Sigmoid colon (tissue), 7 donors: ENCODE data around the gene SLF2. TPM values are rescaled to one million over a fixed set of nuclear protein-coding genes. Genes with fewer than 3 reads are reported as not detected.

Experiments used
- DNase-seq: peaks from one replicate; pipeline ENCODE4 v3.0.0-alpha.2; 2019
- H3K27ac ChIP-seq, 4 donors: fragments of 200-600 bp; sonication (generic); one replicate each; pipeline ENCODE4 v1.5.1; 2016 to 2019; ENCODE audit warnings: mild to moderate bottlenecking in 1 of 4
- H3K27me3 ChIP-seq, 3 donors: fragments of 200-600 bp; sonication (generic); one replicate each; pipeline ENCODE4 v1.5.1; 2019; ENCODE audit warnings: mild to moderate bottlenecking in 1 of 3
- H3K36me3 ChIP-seq, 4 donors: fragments of 200-600 bp; sonication (generic); one replicate each; pipeline ENCODE4 v1.5.1; 2016 to 2019
- H3K4me1 ChIP-seq, 4 donors: fragments of 200-600 bp; sonication (generic); one replicate each; pipeline ENCODE4 v1.5.1; 2017 to 2019
- H3K4me3 ChIP-seq, 4 donors: fragments of 200-600 bp; sonication (generic); one replicate each; pipeline ENCODE4 v1.5.1; 2017 to 2019; ENCODE audit warnings: mild to moderate bottlenecking in 2 of 4, moderate library complexity in 1 of 4
- H3K9me3 ChIP-seq, 4 donors: fragments of 200-600 bp in 3 of 4; sonication (generic) in 3 of 4; one replicate each; pipeline versions ENCODE4 v1.5.1 to v1.6.1; 2013 to 2019
- EP300 ChIP-seq, 4 donors: sonication (generic); formaldehyde crosslinking; IDR thresholded peaks; one replicate each; pipeline ENCODE4 v1.6.1; 2017; ENCODE audit warnings: antibody characterized with exemption in 4 of 4
- POLR2A ChIP-seq, 2 donors: fragments of 450-650 bp; IDR thresholded peaks; one replicate each; pipeline ENCODE4 v1.6.1; 2016; ENCODE audit warnings: antibody characterized with exemption in 2 of 2, mild to moderate bottlenecking in 2 of 2, moderate library complexity in 2 of 2
- POLR2AphosphoS5 ChIP-seq, 4 donors: sonication (generic); formaldehyde crosslinking; IDR thresholded peaks; one replicate each; pipeline ENCODE4 v1.6.1; 2017; ENCODE audit warnings: antibody characterized with exemption in 4 of 4
- WGBS, 2 donors: extraction: QIAGEN DNeasy Blood & Tissue Kit; methylation state at CpG; one replicate each; pipeline ENCODE4 v1.1.7; 2013; 5-methylcytosine and 5-hydroxymethylcytosine counted together
- intact Hi-C: fragments of 100-400 bp; cut with DNase I; formaldehyde crosslinking; loops from one replicate; pipeline ENCODE4 v1.15.1; 2023
- polyA plus RNA-seq, 3 donors: library from polyadenylated mRNA; stranded (reverse); fragments of 200-250 nt; gene quantifications; one replicate each; pipeline ENCODE4 v1.2.3, GENCODE V29; 2013
- total RNA-seq, 4 donors: library from RNA; depleted of rRNA; stranded (reverse); fragments of >200 nt; gene quantifications; one replicate each; pipeline ENCODE4 v1.1.0, GENCODE V29; 2016
- TF ChIP-seq, protein P1 (sequence below), 4 experiments: fragments of 450-650 bp in 3 of 4; fragments of 200-600 bp in 1 of 4; IDR thresholded peaks; one replicate each; pipeline ENCODE4 v1.5.1; 2016 to 2019; ENCODE audit warnings: antibody characterized with exemption in 4 of 4, mild to moderate bottlenecking in 3 of 4, moderate library complexity in 2 of 4
- donor health status: healthy with polysubstance abuse.
- donor health status: Bipolar disorder and iron deficiency.
- donor health status: healthy.

The SLF2 gene
- total and polyA plus RNA-seq, 7 donors, result 3.2 to 49.9 (median 31.8) TPM

GRCh38 chr10:100979791-100980272, 67.1 kb downstream of the SLF2 start:
- H3K4me3 ChIP-seq, result no peak overlapping the region
- H3K4me1 ChIP-seq, result no peaks in the 10 kb centered on the region
- intact Hi-C loops, result no loop called here
- H3K27ac ChIP-seq, result no peak overlapping the region
- peak; percentile 59 for DNase-seq
- TF ChIP-seq POLR2A (IDR thresholded peaks at IDR 0.05) (no peak), POLR2AphosphoS5 (IDR thresholded peaks at IDR 0.05) (no peak), EP300 (IDR thresholded peaks at IDR 0.05) (no peak)
- TF ChIP-seq, protein P1, sequence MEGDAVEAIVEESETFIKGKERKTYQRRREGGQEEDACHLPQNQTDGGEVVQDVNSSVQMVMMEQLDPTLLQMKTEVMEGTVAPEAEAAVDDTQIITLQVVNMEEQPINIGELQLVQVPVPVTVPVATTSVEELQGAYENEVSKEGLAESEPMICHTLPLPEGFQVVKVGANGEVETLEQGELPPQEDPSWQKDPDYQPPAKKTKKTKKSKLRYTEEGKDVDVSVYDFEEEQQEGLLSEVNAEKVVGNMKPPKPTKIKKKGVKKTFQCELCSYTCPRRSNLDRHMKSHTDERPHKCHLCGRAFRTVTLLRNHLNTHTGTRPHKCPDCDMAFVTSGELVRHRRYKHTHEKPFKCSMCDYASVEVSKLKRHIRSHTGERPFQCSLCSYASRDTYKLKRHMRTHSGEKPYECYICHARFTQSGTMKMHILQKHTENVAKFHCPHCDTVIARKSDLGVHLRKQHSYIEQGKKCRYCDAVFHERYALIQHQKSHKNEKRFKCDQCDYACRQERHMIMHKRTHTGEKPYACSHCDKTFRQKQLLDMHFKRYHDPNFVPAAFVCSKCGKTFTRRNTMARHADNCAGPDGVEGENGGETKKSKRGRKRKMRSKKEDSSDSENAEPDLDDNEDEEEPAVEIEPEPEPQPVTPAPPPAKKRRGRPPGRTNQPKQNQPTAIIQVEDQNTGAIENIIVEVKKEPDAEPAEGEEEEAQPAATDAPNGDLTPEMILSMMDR (IDR thresholded peaks at IDR 0.05), result no peak
- no peaks in the 10 kb centered on the region for H3K27me3 ChIP-seq
- peaks cover 5 to 49% (median 8%) of the 10 kb centered on the region in 4 donors for H3K36me3 ChIP-seq
- no peaks in the 10 kb centered on the region for H3K9me3 ChIP-seq
- 93 to 94% methylated on average over 16 of the region's 16 CpGs for WGBS, 2 donors

DNA sequence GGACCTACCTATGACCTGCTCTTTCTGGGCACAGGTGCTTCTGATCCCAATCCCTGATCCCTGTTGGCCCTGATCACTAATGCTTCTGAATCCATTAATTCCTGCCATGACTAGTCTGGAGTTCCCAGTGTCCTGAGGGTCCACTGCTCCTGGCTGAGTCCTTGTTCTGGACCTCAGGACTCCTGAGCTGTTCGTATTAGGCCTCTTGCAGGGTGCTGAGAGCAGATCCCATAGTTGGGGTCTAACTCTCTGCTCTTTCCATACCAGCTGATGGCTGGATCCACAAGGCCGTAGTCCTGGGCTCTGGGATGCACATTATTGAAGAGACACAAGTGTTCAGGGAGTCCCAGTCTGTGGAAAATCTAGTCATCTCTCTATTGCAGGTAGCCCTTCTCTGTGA, 67.5 kb downstream of the SLF2 start:
- Histone ChIP-seq H3K36me3 (peaks cover 5 to 49% (median 8%) of the 10 kb centered on the region in 4 donors), H3K9me3 (no peaks in the 10 kb centered on the region), H3K27me3 (no peaks in the 10 kb centered on the region), H3K4me3 (no peak overlapping the region), H3K4me1 (no peaks in the 10 kb centered on the region), H3K27ac (no peak overlapping the region)
- 91 to 94% methylated on average over 2 of the region's 2 CpGs for WGBS, 2 donors
- peak; percentile 40 for DNase-seq
- TF ChIP-seq EP300 (IDR thresholded peaks at IDR 0.05) (no peak), POLR2AphosphoS5 (IDR thresholded peaks at IDR 0.05) (no peak), POLR2A (IDR thresholded peaks at IDR 0.05) (no peak)
- TF ChIP-seq, protein P1 (IDR thresholded peaks at IDR 0.05), result no peak
- intact Hi-C loops, result no loop called here

DNA sequence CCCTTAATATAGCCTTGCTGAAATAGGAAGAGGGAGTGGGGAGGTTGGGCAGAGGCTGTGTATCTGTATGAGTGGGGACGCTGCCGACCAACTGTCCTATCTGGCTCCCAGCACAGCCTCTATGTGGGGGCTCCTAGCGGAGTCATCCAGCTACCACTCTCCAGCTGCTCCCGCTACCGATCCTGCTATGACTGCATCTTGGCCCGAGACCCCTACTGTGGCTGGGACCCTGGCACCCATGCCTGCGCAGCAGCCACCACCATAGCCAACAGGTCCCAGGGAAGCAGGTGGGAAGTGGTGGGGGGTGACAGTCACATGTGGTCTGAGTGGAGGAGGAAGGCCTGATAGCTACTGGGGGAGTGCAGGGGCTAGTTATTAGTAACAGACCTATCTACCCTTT, 67.9 kb downstream of the SLF2 start:
- Histone ChIP-seq H3K36me3 (peaks cover 5 to 49% (median 8%) of the 10 kb centered on the region in 4 donors), H3K9me3 (no peaks in the 10 kb centered on the region), H3K27ac (no peak overlapping the region), H3K27me3 (no peaks in the 10 kb centered on the region), H3K4me1 (no peaks in the 10 kb centered on the region), H3K4me3 (no peak overlapping the region)
- peak; percentile 46 for DNase-seq
- 95 to 97% methylated on average over 7 of the region's 7 CpGs for WGBS, 2 donors
- TF ChIP-seq POLR2A (IDR thresholded peaks at IDR 0.05) (no peak), EP300 (IDR thresholded peaks at IDR 0.05) (no peak)
- TF ChIP-seq, protein P1 (IDR thresholded peaks at IDR 0.05), result no peak
- intact Hi-C loops, result no loop called here

DNA sequence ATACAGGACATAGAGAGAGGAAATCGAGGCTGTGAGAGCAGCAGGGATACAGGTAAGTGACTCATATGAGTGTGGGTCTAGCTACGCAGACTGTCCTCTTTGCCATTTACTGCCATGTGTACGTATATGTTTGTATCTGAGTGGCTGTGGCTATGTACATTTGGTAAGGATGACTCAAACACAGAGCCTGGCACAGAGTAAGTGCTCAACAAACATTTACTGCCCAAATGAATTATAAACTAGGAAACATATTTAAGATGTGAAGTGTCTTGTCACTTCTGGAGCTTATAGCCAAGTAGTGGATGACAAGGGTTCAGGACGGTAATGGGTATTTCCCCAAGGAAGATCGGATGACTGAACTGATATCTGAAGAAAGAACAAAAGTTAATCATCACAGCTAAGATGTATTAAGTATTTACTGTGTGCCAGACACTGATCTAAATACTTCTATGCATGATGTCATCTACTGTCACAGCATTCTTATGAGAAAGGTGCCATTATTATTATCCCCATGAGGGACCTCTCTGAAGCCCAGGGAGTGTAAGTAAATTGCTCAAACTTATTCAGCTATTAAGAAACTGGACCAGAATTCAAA, 68.5 kb downstream of the SLF2 start:
- 88 to 91% methylated on average over 5 of the region's 5 CpGs for WGBS, 2 donors
- no peak overlapping the region for H3K27ac ChIP-seq
- H3K36me3 ChIP-seq, result peaks cover 5 to 49% (median 8%) of the 10 kb centered on the region in 4 donors
- H3K4me3 ChIP-seq, result no peak overlapping the region
- H3K27me3 ChIP-seq, result no peaks in the 10 kb centered on the region
- no peaks in the 10 kb centered on the region for H3K9me3 ChIP-seq
- TF ChIP-seq EP300 (IDR thresholded peaks at IDR 0.05) (no peak), POLR2AphosphoS5 (IDR thresholded peaks at IDR 0.05) (no peak), POLR2A (IDR thresholded peaks at IDR 0.05) (no peak)
- TF ChIP-seq, protein P1 (IDR thresholded peaks at IDR 0.05), result no peak
- intact Hi-C loops, result no loop called here
- DNase-seq, result no peak
- peaks cover 0 to 4% (median 3%) of the 10 kb centered on the region in 4 donors for H3K4me1 ChIP-seq
